NT2/D1 (cell line): ENCODE data around the gene UBE2Q2.

ENCODE experiments used
- DNase-seq: peaks from one replicate; pipeline ENCODE4 v3.0.0-alpha.2; 2011; ENCODE audit warnings: low read depth, low spot score
- H3K27me3 ChIP-seq: 2 replicates; pipeline ENCODE4 v1.6.0; 2011; ENCODE audit warnings: mild to moderate bottlenecking; ENCODE audit not compliant: insufficient read length, insufficient read depth
- H3K36me3 ChIP-seq: 2 replicates; pipeline ENCODE4 v1.6.1; 2011; ENCODE audit warnings: mild to moderate bottlenecking, low read length, mixed read lengths; ENCODE audit not compliant: insufficient read depth, insufficient read length
- H3K4me1 ChIP-seq: 2 replicates; pipeline ENCODE4 v1.5.1; 2011; ENCODE audit not compliant: insufficient read depth, insufficient read length
- H3K4me3 ChIP-seq: 2 replicates; pipeline ENCODE4 v1.5.1; 2011; ENCODE audit warnings: low read depth; ENCODE audit not compliant: insufficient read length
- H3K9ac ChIP-seq: 2 replicates; pipeline ENCODE4 v1.6.0; 2011; ENCODE audit warnings: low read depth; ENCODE audit not compliant: insufficient read length
- H3K9me3 ChIP-seq: 2 replicates; pipeline ENCODE4 v1.5.1; 2011; ENCODE audit warnings: mild to moderate bottlenecking, low read length; ENCODE audit not compliant: insufficient read depth
- SUZ12 ChIP-seq: IDR thresholded peaks from 2 replicates; pipeline ENCODE4 v1.6.1; 2011; ENCODE audit not compliant: insufficient read length, insufficient read depth; ENCODE audit errors: extremely low read depth
- YY1 ChIP-seq: IDR thresholded peaks from 2 replicates; pipeline ENCODE4 v1.6.1; 2011; ENCODE audit not compliant: insufficient read length, insufficient read depth
- ZNF274 ChIP-seq: IDR thresholded peaks from 2 replicates; pipeline ENCODE4 v1.6.1; 2011; ENCODE audit warnings: mild to moderate bottlenecking, low read depth, low read length

The UBE2Q2 gene

DNA sequence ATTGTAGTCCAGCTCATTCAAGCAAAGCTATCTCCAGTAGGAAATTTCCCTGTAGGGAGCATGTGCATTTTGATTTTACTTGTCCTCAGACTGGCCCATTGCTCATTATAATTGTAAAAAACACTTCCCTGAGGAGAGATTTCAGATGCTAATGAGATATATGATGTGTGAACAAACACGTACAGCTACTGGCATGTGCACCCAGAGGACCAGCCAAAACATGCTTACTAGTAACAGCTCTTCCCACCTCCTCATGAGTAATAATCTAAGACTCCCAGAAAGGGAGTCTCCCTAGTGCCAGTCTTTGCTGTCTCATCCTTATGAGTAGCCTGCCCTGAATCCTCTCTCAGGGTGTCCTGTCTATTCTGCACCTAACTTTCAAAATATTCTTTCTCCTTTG, 103.8 kb downstream of the UBE2Q2 start:
- no peak overlapping the region for H3K4me3 ChIP-seq
- no peaks in the 10 kb centered on the region for H3K27me3 ChIP-seq
- no peaks in the 10 kb centered on the region for H3K4me1 ChIP-seq
- TF ChIP-seq SUZ12 (no peak), ZNF274 (no peak), YY1 (no peak)
- H3K36me3 ChIP-seq = no peaks in the 10 kb centered on the region
- no peak overlapping the region for H3K9ac ChIP-seq
- no peaks in the 10 kb centered on the region for H3K9me3 ChIP-seq
- DNase-seq = no peak

DNA sequence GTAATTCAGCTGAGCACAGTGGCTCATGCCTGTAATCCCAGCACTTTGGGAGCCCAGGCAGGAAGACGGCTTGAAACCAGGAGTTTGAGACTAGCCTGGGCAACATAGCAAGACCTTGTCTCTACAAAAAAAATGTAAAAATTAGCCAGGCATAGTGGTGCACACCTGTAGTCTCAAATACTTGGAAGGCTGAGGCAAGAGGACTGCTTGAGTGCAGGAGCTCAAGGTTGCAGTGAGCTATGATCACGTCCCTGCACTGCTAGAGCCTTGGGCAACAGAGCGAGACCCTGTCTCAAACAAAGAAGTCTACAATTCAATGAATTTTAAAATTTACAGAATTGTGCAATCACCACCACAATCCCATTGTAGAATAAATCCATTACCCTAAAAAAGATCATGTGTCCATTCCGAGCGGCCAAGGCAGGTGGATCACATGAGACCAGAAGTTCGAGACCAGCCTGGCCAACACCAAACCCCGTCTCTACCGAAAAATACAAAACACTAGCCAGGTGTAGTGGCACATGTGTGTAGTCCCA, 105.6 kb downstream of the UBE2Q2 start:
- TF ChIP-seq YY1 (no peak), ZNF274 (no peak), SUZ12 (no peak)
- H3K36me3 ChIP-seq = no peaks in the 10 kb centered on the region
- no peaks in the 10 kb centered on the region for H3K4me1 ChIP-seq
- DNase-seq = no peak
- H3K9ac ChIP-seq = no peak overlapping the region
- H3K9me3 ChIP-seq = no peaks in the 10 kb centered on the region
- no peaks in the 10 kb centered on the region for H3K27me3 ChIP-seq
- no peak overlapping the region for H3K4me3 ChIP-seq
